Ascending aorta (tissue), 2 donors: ENCODE results near the gene COL6A2. TPM values are rescaled to one million over a fixed set of nuclear protein-coding genes. Genes with fewer than 3 reads are reported as not detected.
A peak's percentile ranks its signal among the peaks of the same experiment; 100 is the strongest.
"Not testable (repeated sequence)": the region's sequence is repeated elsewhere in the genome, so short reads cannot be mapped to it uniquely, and the experiment has no call there.

ENCODE experiments used
- DNase-seq, 2 donors: peaks; one replicate each; pipeline ENCODE4 v3.0.0-alpha.2; 2019; ENCODE audit warnings: low spot score in 2 of 2
- H3K27ac ChIP-seq, 2 donors: fragments of 200-600 bp; sonication (generic); one replicate each; pipeline ENCODE4 v1.5.1; 2016 to 2017; ENCODE audit warnings: mild to moderate bottlenecking in 1 of 2
- H3K27me3 ChIP-seq: fragments of 200-600 bp; sonication (generic); one replicate; pipeline ENCODE4 v1.5.1; 2017
- H3K36me3 ChIP-seq, 2 donors: fragments of 200-600 bp; sonication (generic); one replicate each; pipeline ENCODE4 v1.5.1; 2016
- H3K4me1 ChIP-seq, 2 donors: fragments of 200-600 bp; sonication (generic); one replicate each; pipeline ENCODE4 v1.5.1; 2016 to 2017; ENCODE audit warnings: mild to moderate bottlenecking in 1 of 2
- H3K4me3 ChIP-seq, 2 donors: fragments of 200-600 bp; sonication (generic); one replicate each; pipeline ENCODE4 v1.5.1; 2016 to 2017; ENCODE audit warnings: mild to moderate bottlenecking in 1 of 2
- H3K9me3 ChIP-seq, 2 donors: fragments of 200-600 bp; sonication (generic); one replicate each; pipeline ENCODE4 v1.5.1; 2016
- CTCF ChIP-seq, 3 experiments: fragments of 200-600 bp in 2 of 3; fragments of 450-650 bp in 1 of 3; sonication (generic) in 2 of 3; IDR thresholded peaks; one replicate each; pipeline ENCODE4 v1.5.1; 2016 to 2019; ENCODE audit warnings: antibody characterized with exemption in 3 of 3, mild to moderate bottlenecking in 1 of 3, moderate library complexity in 1 of 3
- intact Hi-C: fragments of 100-400 bp; cut with DNase I; formaldehyde crosslinking; loops from one replicate; pipeline ENCODE4 v1.15.1; 2023
- total RNA-seq: library from RNA; depleted of rRNA; stranded (reverse); fragments of >200 nt; gene quantifications from one replicate; pipeline ENCODE4 v1.1.0, GENCODE V29; 2016

Gene COL6A2
- total RNA-seq, 1 donor from 2014 or later: 1,704 TPM

GRCh38 chr21:46069719-46070279, 28.1 kb upstream of the COL6A2 start:
- Histone ChIP-seq H3K9me3 (no peaks in the 10 kb centered on the region), H3K36me3 (no peaks in the 10 kb centered on the region), H3K4me1 (peaks cover 14 to 30% of the 10 kb centered on the region in 2 donors), H3K27me3 (no peaks in the 10 kb centered on the region), H3K4me3 (no peak overlapping the region), H3K27ac (no peak overlapping the region)
- no peak for TF ChIP-seq CTCF (IDR thresholded peaks at IDR 0.05)
- intact Hi-C loops: loop anchor here (5.0 kb wide), 1 partner anchor 42 kb away; no protein-coding TSS in a partner anchor
- peak in 1 of 2 donors; percentile 11 for DNase-seq

DNA sequence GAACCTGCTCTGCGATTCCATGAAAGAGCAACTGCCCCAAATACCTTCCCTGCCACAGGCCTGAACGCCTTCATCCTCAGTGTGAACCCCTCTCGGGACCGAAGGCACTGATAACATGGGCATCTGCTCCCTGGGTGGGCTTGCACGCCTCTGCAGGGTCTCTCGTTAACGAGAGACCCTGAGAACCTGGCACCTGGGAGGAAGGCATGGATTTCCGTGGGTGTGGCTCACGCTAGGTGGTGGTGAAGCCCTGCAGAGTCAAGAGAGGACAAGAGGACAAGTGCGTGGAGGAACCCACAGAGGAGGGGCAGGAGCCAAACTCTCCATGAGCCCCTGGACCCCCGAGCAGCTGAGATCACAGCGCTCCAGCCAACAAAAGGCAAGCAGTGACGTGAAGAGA, 26.8 kb upstream of the COL6A2 start:
- H3K4me1 ChIP-seq: peaks cover 14 to 18% of the 10 kb centered on the region in 2 donors
- H3K27me3 ChIP-seq: no peaks in the 10 kb centered on the region
- H3K27ac ChIP-seq: no peak overlapping the region
- peak in 1 of 2 donors; percentile 45 for DNase-seq
- H3K4me3 ChIP-seq: no peak overlapping the region
- no peak for TF ChIP-seq CTCF (IDR thresholded peaks at IDR 0.05)
- H3K9me3 ChIP-seq: no peaks in the 10 kb centered on the region
- intact Hi-C loops: no loop called here
- no peaks in the 10 kb centered on the region for H3K36me3 ChIP-seq

DNA sequence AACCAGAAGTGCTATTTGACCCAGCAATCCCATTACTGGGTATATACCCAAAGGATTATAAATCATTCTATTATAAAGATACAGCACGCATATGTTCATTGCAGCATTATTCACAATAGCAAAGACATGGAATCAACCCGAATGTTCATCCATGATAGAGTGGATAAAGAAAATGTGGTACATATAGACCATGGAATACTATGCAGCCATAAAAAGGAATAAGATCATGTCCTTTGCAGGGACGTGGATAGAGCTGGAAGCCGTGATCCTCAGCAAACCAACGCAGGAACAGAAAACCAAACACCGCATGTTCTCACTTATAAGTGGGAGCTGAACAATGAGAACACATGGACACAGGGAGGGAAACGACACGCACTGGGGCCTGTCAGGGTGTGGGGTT, 21.2 kb upstream of the COL6A2 start:
- peaks cover 21 to 30% of the 10 kb centered on the region in 2 donors for H3K4me1 ChIP-seq
- H3K27ac ChIP-seq, H3K9me3 ChIP-seq, DNase-seq, H3K36me3 ChIP-seq, intact Hi-C loops, H3K27me3 ChIP-seq, H3K4me3 ChIP-seq: not testable (repeated sequence)

DNA sequence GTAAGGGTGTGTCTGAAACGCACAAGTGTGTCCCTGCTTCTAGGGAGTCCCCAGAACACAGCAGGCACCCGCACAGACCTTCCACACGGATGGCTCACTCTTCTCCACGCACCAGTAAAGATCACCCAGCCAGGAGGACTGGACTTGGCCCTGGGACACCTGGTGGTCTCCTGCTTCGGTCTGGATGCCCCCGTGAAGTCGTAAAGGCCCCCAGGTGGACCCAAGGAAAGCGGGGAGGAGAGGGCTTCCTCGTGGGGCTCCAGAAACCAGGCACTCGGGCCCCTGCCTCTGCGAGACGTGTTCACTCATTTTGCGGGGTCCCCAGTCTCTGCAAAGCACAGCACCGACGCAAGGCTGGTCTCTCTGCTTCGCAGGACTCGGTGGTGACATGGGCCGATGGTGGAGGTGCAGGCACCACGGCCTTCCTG, 20.2 kb upstream of the COL6A2 start:
- intact Hi-C loops: no loop called here
- DNase-seq: peak in 1 of 2 donors; percentile 38

DNA sequence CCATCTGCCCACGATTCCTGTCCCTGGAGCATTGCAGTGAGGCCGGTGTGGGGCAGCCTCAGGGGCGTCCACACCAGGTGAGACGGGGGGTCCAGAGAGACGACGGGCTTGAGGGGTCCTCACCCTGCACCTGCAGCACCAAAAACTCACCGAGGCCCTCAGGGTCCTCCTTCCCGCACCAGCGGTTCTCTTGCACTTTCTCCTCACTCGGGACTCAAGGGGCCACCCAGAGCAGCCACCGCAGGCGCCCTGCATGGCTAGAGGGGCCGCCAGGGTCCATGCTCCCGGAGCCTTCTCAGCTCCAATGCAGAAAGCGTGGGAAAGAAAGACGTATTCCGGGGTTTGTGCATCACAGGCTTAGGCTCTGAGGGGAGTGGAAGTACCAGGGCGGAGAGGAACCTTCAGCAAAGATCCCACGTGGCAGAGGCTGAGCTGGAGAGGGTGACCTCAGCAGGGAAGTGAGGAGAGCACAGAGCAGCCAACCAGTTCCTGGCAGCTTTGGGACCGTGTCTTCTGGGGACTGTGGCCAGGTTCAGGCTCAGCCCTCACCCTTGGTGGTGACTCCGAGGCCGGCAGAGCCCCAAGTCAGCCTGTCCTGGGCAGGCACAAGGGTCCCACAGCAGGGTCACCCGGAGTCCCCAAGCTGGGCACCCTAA, 19.5 kb upstream of the COL6A2 start:
- Histone ChIP-seq H3K9me3 (no peaks in the 10 kb centered on the region), H3K27me3 (no peaks in the 10 kb centered on the region), H3K36me3 (no peaks in the 10 kb centered on the region), H3K4me3 (no peak overlapping the region), H3K27ac (peak overlapping the region; percentile 41 to 63), H3K4me1 (peaks cover 21 to 30% of the 10 kb centered on the region in 2 donors)
- intact Hi-C loops: no loop called here
- TF ChIP-seq CTCF (IDR thresholded peaks at IDR 0.05): no peak
- peak in 1 of 2 donors; percentile 72 for DNase-seq

More for the DNA sequence above, 20.2 kb upstream of the COL6A2 start:
- no peaks in the 10 kb centered on the region for H3K36me3 ChIP-seq
- H3K4me1 ChIP-seq: peaks cover 21 to 30% of the 10 kb centered on the region in 2 donors
- H3K4me3 ChIP-seq: no peak overlapping the region
- TF ChIP-seq CTCF (IDR thresholded peaks at IDR 0.05): no peak
- H3K9me3 ChIP-seq: no peaks in the 10 kb centered on the region
- H3K27me3 ChIP-seq: no peaks in the 10 kb centered on the region
- H3K27ac ChIP-seq: no peak overlapping the region

DNA sequence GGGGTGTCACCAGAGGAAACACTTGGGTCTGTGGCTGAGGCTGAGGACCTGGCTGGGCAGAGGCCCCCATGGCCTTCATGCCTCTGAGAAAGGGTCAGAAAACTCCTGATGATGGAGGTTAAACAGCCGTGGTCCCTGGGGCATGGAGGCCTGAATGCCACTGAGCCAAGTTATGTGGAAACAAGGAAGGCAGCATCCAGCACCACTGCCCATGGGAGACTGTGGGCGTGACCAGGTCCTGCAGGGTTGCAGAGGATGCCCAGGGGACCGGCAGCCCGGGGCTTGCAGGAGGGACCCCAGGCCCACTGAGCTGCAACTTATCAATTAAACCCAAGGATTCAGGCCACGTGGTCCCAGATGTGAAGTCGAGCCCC, 18.9 kb upstream of the COL6A2 start:
- Histone ChIP-seq H3K36me3 (no peaks in the 10 kb centered on the region), H3K9me3 (no peaks in the 10 kb centered on the region), H3K27me3 (no peaks in the 10 kb centered on the region), H3K4me3 (no peak overlapping the region), H3K27ac (peak overlapping the region; percentile 41 to 63), H3K4me1 (peaks cover 21 to 30% of the 10 kb centered on the region in 2 donors)
- TF ChIP-seq CTCF (IDR thresholded peaks at IDR 0.05): no peak
- DNase-seq: peak in 1 of 2 donors; percentile 64
- intact Hi-C loops: no loop called here
